Activated B cell treated with CpG ODN at 0.5 μM for 24 hours (primary cell): ENCODE measurements around the gene ZCCHC3. TPM values are rescaled to one million over a fixed set of nuclear protein-coding genes. Genes with fewer than 3 reads are reported as not detected.
A peak's percentile ranks its signal among the peaks of the same experiment; 100 is the strongest.

Experiments
- ATAC-seq: fragments of 200-7000 bp; cut with Tn5 transposase; one replicate; pipeline ENCODE4 v1.10.0; 2021; ENCODE audit warnings: low read depth, mild to moderate bottlenecking, moderate library complexity
- CTCF ChIA-PET: fragments of 350-600 bp; sonication (Branson Sonifier 250); formaldehyde crosslinking; loops from one replicate; lab custom pipeline; 2021; ENCODE audit warnings: antibody characterized with exemption; lab: Charles Lee
- POLR2A ChIA-PET: fragments of 350-600 bp; sonication (Branson Sonifier 250); formaldehyde crosslinking; loops from one replicate; lab custom pipeline; 2021; ENCODE audit warnings: antibody characterized with exemption; lab: Charles Lee
- DNase-seq: peaks from one replicate; pipeline ENCODE4 v3.0.0; 2022
- H3K27ac Mint-ChIP-seq: one replicate; pipeline ENCODE4 v1.8.0; 2020; ENCODE audit warnings: mixed read lengths
- H3K27me3 Mint-ChIP-seq: one replicate; pipeline ENCODE4 v1.8.0; 2021; ENCODE audit warnings: mixed read lengths
- H3K36me3 Mint-ChIP-seq: one replicate; pipeline ENCODE4 v1.8.0; 2021; ENCODE audit warnings: low read depth, mixed read lengths
- H3K4me1 Mint-ChIP-seq: one replicate; pipeline ENCODE4 v1.8.0; 2021; ENCODE audit warnings: mixed read lengths
- H3K4me3 Mint-ChIP-seq: one replicate; pipeline ENCODE4 v1.8.0; 2020; ENCODE audit warnings: mild to moderate bottlenecking, mixed read lengths
- H3K9me3 Mint-ChIP-seq: one replicate; pipeline ENCODE4 v1.8.0; 2020; ENCODE audit warnings: mixed read lengths
- CTCF ChIP-seq: fragments of 200-600 bp; IDR thresholded peaks from one replicate; pipeline ENCODE4 v1.8.0; 2022; ENCODE audit warnings: antibody characterized with exemption, mild to moderate bottlenecking
- intact Hi-C: fragments of 100-400 bp; cut with micrococcal nuclease; formaldehyde crosslinking; loops from one replicate; pipeline ENCODE4 v1.15.1; 2024
- total RNA-seq: library from RNA; stranded (reverse); gene quantifications from 2 replicates; pipeline ENCODE4 v1.2.3, GENCODE V29; 2022

ZCCHC3 gene
- total RNA-seq, 1 donor from 2014 or later = 25.9 TPM

- TF ChIP-seq CTCF = no peak
- no peak overlapping the region for H3K27ac Mint-ChIP-seq
- no peaks in the 10 kb centered on the region for H3K27me3 Mint-ChIP-seq
- no peaks in the 10 kb centered on the region for H3K9me3 Mint-ChIP-seq
- DNase-seq (peak; percentile 49), ATAC-seq (no peak)
- H3K36me3 Mint-ChIP-seq = peaks cover 2% of the 10 kb centered on the region
- intact Hi-C loops = loop anchor here (1.0 kb wide), 2 partner anchors 21 to 36 kb away; partner anchors contain the start of genes C20orf96 and NRSN2
- ChIA-PET POLR2A (interaction anchor here (1.2 to 4.3 kb wide), 4 partner anchors 17 to 54 kb away, joined by 3 to 79 read pairs (median 25); partner anchors contain the start of genes NRSN2, TRIB3 and ZCCHC3), CTCF (interaction anchor here (1.0 kb wide), 1 partner anchor 100 kb away, joined by 3 read pairs; the partner anchor contains the start of gene DEFB129)
- peaks cover 40% of the 10 kb centered on the region for H3K4me1 Mint-ChIP-seq
- H3K4me3 Mint-ChIP-seq = peak overlapping the region; percentile 75
Observed at GRCh38 chr20:326645-327185, 29.3 kb downstream of the ZCCHC3 start.

GRCh38 chr20:327186-328026, 30.0 kb downstream of the ZCCHC3 start:
- Mint-ChIP-seq H3K4me1 (peaks cover 40% of the 10 kb centered on the region), H3K9me3 (no peaks in the 10 kb centered on the region), H3K27me3 (no peaks in the 10 kb centered on the region), H3K36me3 (peaks cover 2% of the 10 kb centered on the region), H3K4me3 (peak overlapping the region; percentile 75), H3K27ac (peak overlapping the region; percentile 70)
- POLR2A ChIA-PET = interaction anchor here (1.2 to 1.4 kb wide), 2 partner anchors 29 to 216 kb away, joined by 8 to 12 read pairs; partner anchors contain the start of gene CSNK2A1
- ATAC-seq (peak; percentile 5), DNase-seq (peak; percentile 63)
- CTCF ChIA-PET = interaction anchor here (1.6 kb wide), 1 partner anchor 114 kb away, joined by 3 read pairs; no protein-coding TSS in a partner anchor
- TF ChIP-seq CTCF = no peak
- intact Hi-C loops = loop anchor here (1.0 kb wide), 2 partner anchors 20 to 37 kb away; partner anchors contain the start of genes C20orf96 and NRSN2

- H3K27me3 Mint-ChIP-seq = no peaks in the 10 kb centered on the region
- H3K4me3 Mint-ChIP-seq = peak overlapping the region; percentile 75
- DNase-seq (no peak), ATAC-seq (no peak)
- peaks cover 2% of the 10 kb centered on the region for H3K36me3 Mint-ChIP-seq
- POLR2A ChIA-PET = interaction anchor here (0.5 to 1.4 kb wide), 5 partner anchors 9 to 429 kb away, joined by 3 to 12 read pairs (median 6); partner anchors contain the start of gene CSNK2A1
- peaks cover 39% of the 10 kb centered on the region for H3K4me1 Mint-ChIP-seq
- peak overlapping the region; percentile 70 for H3K27ac Mint-ChIP-seq
- H3K9me3 Mint-ChIP-seq = no peaks in the 10 kb centered on the region
- CTCF ChIA-PET = interaction anchor here (1.0 to 3.5 kb wide), 3 partner anchors 12 to 114 kb away, joined by 3 to 19 read pairs (median 3); partner anchors contain the start of gene NRSN2
- TF ChIP-seq CTCF = no peak
- intact Hi-C loops = no loop called here
Observed at GRCh38 chr20:328027-328974, 30.9 kb downstream of the ZCCHC3 start.

GRCh38 chr20:328975-329695, 31.8 kb downstream of the ZCCHC3 start:
- Mint-ChIP-seq H3K27ac (peak overlapping the region; percentile 50), H3K4me1 (peaks cover 33% of the 10 kb centered on the region), H3K4me3 (peak overlapping the region; percentile 33), H3K36me3 (peaks cover 2% of the 10 kb centered on the region), H3K27me3 (no peaks in the 10 kb centered on the region), H3K9me3 (no peaks in the 10 kb centered on the region)
- intact Hi-C loops = no loop called here
- ChIA-PET POLR2A (interaction anchor here (0.6 to 0.8 kb wide), 4 partner anchors 12 to 428 kb away, joined by 3 to 4 read pairs (median 3); no protein-coding TSS in a partner anchor), CTCF (interaction anchor here (1.0 to 3.5 kb wide), 7 partner anchors 11 to 121 kb away, joined by 3 to 24 read pairs (median 7); partner anchors contain the start of gene NRSN2)
- ATAC-seq = no peak
- no peak for DNase-seq
- TF ChIP-seq CTCF = no peak
